DMS79 (cell line): ENCODE results near the gene KLHL40.

Experiments
- DNase-seq: peaks from one replicate; lab custom pipeline; 2025; lab: John Stamatoyannopoulos, UW

Gene KLHL40

DNA sequence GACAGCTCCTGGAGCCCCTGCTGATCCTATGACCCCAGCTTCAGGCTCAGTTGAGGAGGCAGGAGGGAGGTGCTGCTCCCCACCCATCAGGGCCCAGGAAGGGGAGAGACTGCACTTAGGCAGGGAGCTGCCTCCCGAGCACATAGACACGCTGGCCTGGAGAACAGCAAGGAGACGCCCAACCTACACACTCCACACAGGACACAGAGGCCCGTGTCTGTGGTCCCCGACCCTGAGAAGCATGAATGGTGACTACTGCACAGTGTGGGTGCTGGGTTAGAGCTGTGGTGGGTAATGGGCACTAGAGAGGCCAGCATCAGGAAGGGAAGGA is 18.3 kb downstream of the KLHL40 start:
- DNase-seq = no peak

DNA sequence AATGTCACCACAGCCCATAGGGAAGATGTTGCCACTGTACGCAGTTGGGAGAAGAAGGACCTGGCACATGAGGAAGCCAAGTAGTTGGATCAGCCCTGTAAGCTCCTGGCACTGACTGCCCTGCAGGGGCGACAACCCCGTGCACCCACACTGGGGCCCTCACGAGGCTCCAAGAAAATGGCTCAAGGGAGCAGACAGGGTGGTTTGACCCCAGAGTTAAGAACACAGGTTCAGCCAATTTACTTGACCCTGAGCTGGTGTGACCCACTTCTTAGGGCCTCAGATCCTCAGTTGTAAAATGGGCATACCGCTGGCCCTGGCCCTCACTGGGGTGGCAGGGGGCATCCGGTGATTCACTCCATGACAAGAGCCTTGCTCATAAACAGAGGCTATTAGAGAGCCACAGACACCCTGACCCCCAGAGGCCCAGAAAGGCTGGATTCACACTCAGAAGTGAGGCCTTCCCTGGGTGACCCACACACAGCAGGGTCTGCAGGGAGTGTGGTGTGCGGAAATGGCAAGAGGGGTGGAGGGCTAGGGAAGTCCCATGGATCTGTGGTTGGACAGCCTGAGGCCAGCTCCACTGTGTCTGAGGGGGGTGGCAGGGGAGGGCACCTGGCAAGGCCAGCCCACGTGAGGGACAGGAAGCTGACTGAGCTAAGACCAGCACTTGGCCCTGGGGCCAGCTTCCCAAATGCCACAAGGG is 19.0 kb downstream of the KLHL40 start:
- DNase-seq = no peak

DNA sequence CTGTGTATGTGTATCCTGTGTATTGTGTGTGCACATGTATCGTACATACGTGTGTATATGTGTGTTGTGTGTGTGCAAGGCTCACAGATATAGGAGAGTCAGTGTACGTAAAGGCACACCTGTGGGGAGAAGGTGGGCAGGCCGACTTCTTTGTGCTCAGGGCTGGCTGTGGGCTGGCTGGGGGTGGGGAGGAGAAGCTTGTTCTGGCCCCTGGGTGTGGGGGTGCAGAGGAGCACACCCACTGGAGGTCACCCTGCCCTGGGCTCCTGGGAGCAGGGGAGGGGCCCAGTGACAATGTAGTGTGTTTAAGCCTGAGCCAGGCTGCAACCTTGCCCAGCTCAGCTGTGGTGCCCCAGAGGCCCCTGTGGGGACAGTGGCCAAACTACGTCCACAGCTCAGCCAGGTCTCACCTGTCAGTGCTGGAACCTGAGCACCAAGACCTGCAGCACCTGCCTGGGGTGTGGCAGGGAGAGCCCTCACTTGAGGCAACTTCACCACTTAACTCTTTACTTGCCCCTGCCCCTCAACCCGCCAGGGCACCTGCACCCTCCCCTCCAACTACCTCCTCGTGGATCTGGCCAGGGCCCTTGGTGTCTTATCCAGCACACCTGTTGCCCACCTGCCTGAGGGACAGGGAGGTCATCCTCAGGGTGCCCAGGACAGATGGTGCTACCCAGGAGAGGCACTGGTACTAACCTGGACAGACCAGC is 19.9 kb downstream of the KLHL40 start:
- DNase-seq = no peak

DNA sequence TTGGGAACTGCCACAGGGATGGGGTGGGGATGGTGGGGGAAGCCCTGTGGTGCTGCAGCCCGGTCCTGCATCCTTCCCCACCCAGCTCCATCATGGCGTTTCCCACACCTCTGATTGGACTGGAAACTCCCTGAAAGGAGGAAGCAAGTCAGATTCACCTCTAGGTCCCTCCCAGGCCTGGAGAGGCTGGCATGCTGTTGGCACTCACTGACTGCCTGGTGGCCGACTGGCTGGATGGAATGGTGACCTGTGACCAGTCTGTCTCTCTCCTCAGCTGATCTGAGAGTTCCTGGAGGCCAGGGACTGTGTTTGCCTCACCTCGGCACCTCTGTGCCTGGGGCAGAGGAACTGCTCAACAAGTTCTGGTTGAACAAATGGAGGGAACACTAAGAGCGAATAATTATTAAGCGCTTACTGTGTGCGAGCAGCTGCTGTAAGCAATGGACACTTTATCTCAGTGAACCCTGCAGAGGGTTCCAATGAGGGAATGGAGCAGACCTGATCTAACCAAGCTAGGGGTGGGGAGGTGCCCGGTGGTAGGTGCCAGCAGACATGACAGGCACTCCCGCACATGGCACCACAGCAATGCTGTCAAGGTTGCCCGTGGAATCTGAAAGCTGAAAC is 20.7 kb downstream of the KLHL40 start:
- DNase-seq = no peak

DNA sequence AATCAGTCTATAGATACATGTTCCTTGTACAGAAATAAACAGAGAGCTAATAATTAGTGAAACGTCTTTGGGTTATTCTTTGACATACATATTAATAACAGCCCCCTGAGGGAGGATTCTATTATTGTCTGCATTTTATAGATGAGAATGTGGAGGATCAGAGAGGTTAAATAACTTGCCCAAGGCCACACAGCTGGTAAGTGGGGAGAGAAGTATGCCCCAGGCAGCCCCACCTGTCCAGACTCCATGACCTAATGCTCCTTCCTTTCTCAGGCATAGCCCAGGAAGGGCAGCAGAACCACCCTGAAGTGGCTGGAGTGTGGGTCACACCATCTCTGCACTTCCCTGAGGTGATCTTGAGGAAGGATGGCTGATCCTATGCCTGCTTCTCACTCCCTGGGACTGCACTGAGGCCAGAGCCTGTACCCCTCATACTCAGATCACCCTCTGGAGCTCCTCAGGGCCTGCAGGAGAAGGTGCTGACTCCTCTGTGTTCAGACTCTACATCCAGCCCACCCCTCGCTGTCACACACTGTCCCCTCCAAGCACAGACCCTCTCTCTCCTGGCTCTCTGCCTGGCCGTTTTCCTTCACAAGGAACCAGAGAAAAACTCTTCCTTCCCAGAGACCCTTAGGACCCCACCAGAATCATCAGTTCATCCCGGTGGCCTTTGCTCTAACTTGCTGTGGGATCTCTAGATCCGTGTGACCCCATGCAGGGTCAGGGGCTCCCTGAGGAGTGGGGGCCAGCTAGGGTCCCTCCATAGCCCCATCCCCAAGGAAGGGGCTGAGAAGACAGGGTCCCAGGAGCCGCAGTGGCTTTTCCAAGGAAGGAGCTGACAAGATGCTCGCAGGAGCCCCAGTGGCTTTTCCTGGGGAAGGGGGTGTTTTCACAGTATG is 21.6 kb downstream of the KLHL40 start:
- no peak for DNase-seq

DNA sequence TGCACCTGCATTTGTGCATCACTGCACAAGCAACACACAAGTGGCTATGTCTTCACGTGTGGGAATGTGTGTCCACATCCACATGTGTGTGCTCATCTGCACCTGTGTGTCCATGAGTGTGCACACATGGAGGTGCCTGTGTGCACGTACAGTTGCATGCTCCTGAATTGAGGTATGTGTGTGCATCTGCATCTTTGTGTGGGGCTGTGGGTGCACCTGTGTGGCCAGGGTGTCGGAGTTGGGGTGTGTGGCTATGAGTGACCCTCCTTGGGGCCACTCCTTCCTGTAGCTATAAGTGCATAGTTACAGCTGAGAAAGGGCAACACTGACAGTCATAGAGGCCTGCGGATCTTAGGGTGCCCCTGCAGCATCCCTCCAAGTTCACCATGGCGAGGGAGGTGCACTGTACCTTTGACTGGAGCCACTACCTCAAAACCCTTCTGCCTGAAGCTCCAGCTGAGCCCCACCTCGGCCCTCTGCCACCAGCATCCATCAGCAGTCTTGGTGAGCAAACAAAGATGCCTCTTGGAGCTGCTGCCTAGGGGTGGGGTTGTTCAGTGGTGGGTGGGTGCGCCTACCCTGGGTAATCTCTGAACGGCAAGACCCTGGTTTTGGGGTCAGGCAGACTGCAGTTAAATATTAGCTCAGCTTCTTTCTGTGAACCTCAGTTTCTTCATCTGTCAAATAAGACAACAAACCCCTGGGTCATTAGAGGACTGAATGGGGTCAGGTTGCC is 22.5 kb downstream of the KLHL40 start:
- no peak for DNase-seq

DNA sequence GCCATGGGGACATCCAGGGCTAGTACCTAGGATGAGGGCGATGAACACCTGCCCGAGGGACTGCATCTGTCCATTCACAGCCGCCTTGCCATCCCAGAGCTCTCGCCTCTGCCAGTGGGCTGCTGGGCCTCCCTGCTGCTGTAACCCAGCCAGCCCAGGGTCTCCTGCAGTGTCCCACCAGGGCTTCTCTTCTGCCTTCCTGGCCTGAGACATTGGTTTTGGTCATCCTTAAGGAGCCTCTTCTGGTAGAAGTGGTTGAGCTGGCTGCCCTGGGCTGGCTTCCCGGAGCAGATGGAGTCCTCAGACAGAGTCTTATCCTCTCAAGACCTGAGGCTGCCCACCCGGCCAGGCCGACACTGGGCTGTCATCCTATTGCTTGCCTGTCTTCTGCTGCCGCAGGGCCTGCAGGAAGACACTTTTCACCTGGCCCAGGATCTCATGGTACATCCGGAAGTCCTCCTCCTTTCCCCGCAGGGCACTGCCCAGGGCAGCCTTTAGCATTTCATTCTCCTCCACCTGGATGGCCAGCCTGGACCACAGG is 23.3 kb downstream of the KLHL40 start:
- DNase-seq = no peak

DNA sequence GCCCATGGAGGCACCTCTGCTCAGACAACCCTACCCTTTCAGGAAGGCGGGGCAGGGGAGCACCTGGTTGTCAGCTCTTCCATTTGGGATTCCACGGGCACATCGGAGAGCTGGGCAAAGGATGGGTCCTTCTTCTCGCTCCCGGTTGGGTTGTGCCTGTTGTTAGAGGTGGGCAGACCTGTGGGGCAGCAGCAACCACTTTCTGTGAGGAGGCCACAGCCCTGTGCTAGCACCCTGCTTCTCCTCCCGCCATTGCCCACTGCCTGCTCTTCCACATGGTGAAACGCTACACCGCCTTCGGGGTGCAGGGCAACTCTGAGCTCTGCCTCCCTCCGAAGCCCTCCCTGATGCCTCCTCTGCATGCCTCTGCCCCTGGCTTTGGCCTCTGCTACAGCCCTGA is 24.3 kb downstream of the KLHL40 start:
- no peak for DNase-seq

DNA sequence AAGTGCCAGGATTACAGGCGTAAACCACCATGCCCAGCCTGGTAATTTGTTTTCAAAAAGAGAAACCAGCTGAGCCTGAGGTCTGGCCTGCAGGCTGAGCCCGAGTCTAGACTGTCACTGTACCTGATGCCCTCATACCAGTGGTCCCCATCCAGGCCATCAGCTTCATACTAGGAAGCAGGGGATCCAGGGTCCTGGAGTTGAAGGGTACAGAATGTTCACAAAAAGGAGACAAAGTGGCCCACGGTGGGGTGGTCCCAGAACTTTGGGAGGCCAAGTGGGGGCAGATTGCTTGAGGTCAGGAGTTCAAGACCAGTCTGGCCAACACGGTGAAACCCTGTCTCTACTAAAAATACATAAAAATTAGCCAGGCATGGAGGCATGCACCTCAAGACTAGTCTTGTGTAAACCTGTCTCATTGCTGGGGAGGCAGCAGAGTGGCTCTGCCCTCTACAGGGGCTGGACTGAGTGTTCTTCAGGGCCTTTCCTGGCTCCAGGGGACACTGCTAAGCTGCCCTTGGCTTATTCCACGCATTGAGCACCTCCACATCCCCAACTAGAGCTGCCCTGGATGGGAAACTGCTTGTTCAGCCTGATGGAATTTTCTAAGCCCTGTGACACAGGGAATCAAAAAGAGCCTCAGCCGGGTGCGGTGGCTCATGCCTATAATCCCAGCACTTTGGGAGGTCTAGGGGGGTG is 25.1 kb downstream of the KLHL40 start:
- no peak for DNase-seq

DNA sequence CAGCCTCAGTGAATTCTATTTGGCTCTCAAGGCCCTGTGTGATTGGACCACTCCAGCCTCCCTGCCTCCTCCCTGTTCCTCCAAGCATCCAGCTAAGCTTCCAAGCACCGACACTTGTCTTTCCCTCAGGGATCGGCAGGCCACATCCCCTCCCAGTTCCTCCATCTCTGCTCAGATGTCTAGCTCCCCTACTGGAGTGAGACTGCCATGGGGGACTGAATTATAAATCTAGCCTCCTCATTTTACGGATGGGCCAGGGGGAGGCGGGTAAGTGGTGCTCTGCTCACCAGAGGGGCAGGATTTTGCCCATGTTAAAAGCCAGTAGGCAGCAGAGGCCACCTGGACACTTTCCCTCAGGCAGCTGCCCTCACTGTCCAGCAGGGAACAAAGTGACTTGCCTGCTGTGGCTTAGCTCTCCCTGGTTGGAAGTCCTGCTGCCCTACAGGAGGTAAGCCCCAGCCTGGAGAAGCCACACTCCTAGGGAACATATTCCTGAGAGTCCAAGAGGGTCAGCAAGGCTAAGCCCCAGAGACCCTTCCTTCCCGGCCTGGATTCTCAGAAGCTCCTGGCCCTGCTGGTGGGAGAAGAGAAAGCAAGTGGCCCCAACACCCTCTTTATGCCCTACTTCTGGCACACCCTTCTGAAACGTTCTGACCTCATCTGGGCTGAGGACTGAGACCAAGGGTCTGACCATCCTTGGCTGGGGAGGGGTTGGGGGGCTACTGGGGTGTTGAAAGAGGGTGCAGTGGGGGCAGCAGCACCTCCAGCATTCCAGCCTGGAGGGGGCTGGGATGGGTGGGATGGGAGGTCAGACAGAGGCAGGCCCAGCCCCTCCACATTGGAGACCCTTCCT is 26.4 kb downstream of the KLHL40 start:
- no peak for DNase-seq

DNA sequence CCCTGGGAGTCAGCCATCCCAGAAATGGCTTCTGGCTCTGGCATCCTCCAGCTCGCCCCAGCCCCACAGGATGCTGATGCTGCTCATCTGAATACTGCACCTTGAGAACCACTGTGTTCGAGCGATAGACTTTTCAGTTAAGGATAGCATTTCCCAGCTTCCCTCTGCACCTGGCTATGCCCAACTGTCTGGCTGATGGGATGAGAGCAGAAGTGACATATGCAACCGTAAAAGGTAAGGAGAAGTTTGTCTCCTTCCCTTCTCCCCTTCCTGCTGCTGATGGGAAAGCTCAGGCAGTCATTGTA is 27.0 kb downstream of the KLHL40 start:
- no peak for DNase-seq

DNA sequence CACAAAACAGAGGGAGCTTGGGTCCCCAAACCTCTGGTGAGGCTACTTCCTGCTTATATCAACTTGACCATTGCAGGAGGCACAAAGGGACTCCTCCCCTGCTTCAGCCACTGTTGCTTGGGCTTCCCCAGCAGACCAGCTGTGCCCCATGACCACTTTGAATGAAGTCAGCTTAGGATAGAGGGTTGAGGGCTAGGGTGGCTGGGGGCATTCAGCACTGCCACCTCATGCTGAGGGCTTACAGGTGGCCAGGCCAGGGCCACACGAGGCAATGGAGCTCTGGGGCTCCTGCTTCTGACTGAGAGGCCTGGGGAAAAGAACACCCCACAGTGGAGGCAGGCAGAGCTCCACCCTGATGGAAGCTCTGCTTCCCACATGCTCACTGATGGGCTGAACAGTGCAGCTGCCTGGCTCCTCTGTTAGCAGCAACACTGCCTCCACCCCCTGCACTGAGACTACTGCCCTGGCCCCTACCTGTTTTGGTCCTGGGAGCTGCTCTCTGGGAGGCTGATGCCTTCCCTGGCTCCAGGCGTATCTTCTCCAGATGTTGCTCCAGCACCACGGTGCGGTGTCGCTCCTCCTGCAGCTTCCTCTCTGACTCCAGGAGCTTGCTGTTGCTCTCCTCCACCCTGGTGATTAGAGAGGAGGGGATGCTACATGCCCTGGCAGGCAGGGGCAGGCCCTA is 27.5 kb downstream of the KLHL40 start:
- DNase-seq = no peak

DNA sequence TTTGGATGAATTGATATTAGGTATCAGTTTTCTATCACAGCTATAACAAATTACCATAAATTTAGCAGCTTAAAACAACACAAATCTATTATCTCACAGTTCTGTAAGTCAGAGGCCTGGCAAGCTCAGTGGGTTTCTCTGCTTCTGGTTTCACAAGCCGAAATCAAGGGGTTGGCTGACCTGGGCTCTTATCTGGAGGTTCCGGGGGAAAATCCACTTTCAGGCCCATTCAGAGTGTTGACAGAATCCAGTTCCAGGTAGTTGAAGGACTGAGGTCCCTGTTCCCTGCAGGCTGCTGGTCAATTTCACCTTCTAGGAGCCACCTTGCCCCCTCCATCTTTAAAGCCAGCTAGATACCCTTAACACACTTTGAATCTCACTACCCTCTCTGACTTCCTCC is 28.4 kb downstream of the KLHL40 start:
- no peak for DNase-seq

DNA sequence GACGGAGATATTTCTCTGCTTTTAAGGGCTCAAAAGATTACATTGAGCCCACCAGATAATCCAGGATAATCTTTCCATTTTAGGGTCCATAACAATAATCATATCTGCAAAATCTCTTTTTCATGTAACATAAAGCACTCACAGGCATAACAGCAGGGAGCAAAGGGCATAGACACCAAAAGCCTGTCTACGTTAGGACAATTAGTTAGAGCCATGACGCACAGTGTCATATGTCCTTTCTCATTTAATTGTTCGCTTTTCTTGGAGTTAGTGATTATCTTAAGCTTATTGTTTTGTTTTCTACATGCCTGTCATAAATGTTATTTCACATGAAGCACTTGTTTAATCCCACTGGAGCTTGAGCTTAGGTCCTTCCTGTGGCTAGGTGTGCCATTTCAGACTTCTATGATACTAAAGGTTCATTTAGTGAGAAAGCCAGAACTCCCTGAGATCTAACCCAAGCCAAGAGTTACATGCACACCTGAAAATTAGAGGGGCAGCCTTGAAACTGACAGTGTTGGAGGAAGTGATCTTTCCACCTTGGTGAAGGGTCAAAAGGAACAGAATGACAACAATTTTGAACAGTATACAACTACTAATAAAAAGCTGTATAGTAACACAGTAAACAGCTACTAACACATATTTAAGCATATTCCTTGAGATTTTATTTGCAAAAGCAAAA is 29.0 kb downstream of the KLHL40 start:
- no peak for DNase-seq

DNA sequence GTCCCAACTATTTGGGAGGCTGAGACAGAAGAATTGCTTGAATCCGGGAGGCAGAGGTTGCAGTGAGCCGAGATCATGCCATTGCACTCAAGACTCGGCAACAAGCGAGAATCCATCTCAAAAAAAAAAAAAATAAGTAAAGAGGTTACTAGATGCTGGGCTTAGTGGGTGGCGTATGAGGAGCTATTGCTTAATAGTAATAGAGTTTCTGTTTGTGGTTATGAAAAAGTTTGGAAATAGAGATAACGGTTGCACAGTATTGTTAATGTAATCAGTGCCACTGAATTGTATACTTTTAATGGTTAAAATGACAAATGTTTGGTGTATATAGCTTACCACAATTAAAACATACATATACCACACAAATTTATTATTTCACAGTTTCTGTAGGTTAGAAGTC is 32.0 kb downstream of the KLHL40 start:
- no peak for DNase-seq

DNA sequence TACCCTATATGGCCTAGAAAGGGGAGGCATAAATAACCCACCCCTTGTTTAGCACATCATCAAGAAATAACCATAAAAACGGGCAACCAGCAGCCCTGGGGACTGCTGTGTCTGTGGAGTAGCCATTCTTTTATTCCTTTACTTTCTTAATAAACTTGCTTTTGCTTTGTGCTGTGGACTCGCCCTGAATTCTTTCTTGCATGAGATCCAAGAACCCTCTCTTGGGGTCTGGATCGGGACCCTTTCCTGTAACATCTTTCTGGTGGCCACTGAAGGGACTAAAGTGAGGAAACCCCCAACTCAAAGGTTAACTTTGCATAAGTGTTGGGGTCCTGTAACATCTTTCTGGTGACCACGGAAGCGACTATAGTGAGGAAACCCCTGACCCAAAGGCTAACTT is 33.0 kb downstream of the KLHL40 start:
- DNase-seq = no peak

DNA sequence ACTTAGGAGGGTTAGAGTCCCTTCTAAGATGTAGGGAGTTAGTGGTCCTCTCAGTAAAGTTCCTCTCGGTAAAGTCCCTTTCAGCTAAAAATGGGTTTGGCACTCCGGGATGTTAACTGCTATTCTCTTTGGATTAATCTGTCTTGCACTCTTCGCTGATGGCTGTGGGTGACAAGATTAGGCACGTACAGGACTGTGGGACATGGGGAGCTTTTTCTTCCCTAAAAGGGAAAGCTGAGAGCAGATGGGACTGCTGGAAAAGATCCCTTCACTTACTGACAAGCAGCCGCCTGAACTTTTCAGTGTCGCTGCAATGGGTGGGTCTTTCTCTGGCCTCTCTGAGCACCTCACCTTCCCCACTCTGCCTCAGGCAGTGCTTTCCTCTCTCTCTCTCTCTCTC is 33.7 kb downstream of the KLHL40 start:
- DNase-seq = no peak

DNA sequence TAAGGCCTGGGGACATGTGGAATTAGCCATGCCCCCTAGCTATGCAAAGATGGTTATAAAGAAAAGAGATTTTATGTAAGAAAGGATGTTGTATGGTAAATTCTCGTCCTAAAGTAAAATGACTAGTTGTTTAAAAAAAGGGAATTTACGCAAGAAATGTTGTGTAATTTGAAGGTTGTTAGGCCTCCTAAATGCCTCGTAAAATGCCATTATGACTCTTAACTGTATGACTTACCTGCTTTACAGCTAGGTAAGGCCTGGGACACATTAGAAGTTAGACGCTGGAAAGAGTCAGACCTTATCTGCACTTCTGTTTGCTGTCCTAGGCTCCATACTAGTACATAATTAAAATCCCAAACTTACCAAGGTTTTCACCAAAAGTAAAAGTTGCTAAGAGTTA is 34.8 kb downstream of the KLHL40 start:
- no peak for DNase-seq

DNA sequence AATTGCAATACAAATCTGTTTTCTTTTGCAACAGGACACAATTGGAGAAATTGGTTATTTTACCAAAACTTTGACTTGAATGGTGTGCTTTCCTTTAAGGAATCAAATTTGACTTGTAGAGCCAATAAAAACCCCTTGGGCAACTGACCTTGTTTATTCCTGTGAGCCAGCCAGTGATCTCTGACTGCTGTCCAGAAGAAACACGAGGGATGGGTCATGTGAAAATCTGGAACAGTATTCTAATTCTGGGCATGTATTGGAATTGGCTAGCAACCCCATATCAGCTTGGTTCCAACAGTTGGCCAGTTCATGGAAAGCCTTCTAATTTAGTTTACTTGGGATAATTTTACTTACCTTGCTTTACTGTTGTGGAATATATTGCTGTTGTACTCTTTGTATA is 36.4 kb downstream of the KLHL40 start:
- DNase-seq = no peak
